Glutamatergic neuron (in vitro differentiated cells): ENCODE results near the gene HOXA13. TPM values are rescaled to one million over a fixed set of nuclear protein-coding genes. Genes with fewer than 3 reads are reported as not detected.

Experiments
- DNase-seq: peaks from one replicate; pipeline ENCODE4 v3.0.0; 2022
- H3K27ac Mint-ChIP-seq: one replicate; pipeline ENCODE4 v1.8.0; 2020; ENCODE audit warnings: mild to moderate bottlenecking, mixed read lengths, inconsistent platforms; ENCODE audit not compliant: unreplicated experiment
- H3K27me3 Mint-ChIP-seq: one replicate; pipeline ENCODE4 v1.8.0; 2020; ENCODE audit warnings: mild to moderate bottlenecking, moderate library complexity, mixed read lengths, inconsistent platforms; ENCODE audit not compliant: unreplicated experiment
- H3K36me3 Mint-ChIP-seq: one replicate; pipeline ENCODE4 v1.8.0; 2020; ENCODE audit warnings: mild to moderate bottlenecking, mixed read lengths, inconsistent platforms; ENCODE audit not compliant: unreplicated experiment
- H3K4me1 Mint-ChIP-seq: one replicate; pipeline ENCODE4 v1.8.0; 2020; ENCODE audit warnings: mild to moderate bottlenecking, low read depth, mixed read lengths, inconsistent platforms; ENCODE audit not compliant: unreplicated experiment
- H3K4me3 Mint-ChIP-seq: one replicate; pipeline ENCODE4 v1.8.0; 2020; ENCODE audit warnings: mild to moderate bottlenecking, mixed read lengths, inconsistent platforms; ENCODE audit not compliant: unreplicated experiment
- H3K9me3 Mint-ChIP-seq: one replicate; pipeline ENCODE4 v1.8.0; 2020; ENCODE audit warnings: mild to moderate bottlenecking, moderate library complexity, mixed read lengths, inconsistent platforms; ENCODE audit not compliant: unreplicated experiment
- total RNA-seq: library from RNA; stranded (reverse); fragmentation: NEBNext Ultra II Directional; extraction: Animal tissue kit (Norgen Biotek cat#: 25700); gene quantifications from one replicate; pipeline ENCODE4 v1.2.1, GENCODE V29; 2021; ENCODE audit not compliant: unreplicated experiment
- TF ChIP-seq, protein P1 (sequence below): fragments of 200-600 bp; sonication (generic); IDR thresholded peaks from one replicate; pipeline ENCODE4 v1.5.0; 2021; ENCODE audit not compliant: partially characterized antibody, unreplicated experiment

The HOXA13 gene
- total RNA-seq, 1 donor from 2014 or later, result not detected

GRCh38 chr7:27235387-27236311, 35.8 kb upstream of the HOXA13 start:
- TF ChIP-seq, protein P1, sequence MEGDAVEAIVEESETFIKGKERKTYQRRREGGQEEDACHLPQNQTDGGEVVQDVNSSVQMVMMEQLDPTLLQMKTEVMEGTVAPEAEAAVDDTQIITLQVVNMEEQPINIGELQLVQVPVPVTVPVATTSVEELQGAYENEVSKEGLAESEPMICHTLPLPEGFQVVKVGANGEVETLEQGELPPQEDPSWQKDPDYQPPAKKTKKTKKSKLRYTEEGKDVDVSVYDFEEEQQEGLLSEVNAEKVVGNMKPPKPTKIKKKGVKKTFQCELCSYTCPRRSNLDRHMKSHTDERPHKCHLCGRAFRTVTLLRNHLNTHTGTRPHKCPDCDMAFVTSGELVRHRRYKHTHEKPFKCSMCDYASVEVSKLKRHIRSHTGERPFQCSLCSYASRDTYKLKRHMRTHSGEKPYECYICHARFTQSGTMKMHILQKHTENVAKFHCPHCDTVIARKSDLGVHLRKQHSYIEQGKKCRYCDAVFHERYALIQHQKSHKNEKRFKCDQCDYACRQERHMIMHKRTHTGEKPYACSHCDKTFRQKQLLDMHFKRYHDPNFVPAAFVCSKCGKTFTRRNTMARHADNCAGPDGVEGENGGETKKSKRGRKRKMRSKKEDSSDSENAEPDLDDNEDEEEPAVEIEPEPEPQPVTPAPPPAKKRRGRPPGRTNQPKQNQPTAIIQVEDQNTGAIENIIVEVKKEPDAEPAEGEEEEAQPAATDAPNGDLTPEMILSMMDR, result no peak
- peaks cover 4% of the 10 kb centered on the region for H3K4me1 Mint-ChIP-seq
- H3K9me3 Mint-ChIP-seq, result peaks cover 11% of the 10 kb centered on the region
- no peaks in the 10 kb centered on the region for H3K36me3 Mint-ChIP-seq
- H3K27me3 Mint-ChIP-seq, result peaks cover 27% of the 10 kb centered on the region
- no peak overlapping the region for H3K27ac Mint-ChIP-seq
- H3K4me3 Mint-ChIP-seq, result peak overlapping the region; percentile 85
- peak; percentile 85 for DNase-seq

GRCh38 chr7:27229448-27229847, 29.6 kb upstream of the HOXA13 start:
- no peaks in the 10 kb centered on the region for H3K36me3 Mint-ChIP-seq
- H3K4me3 Mint-ChIP-seq, result no peak overlapping the region
- H3K4me1 Mint-ChIP-seq, result peaks cover 1% of the 10 kb centered on the region
- H3K27me3 Mint-ChIP-seq, result peaks cover 17% of the 10 kb centered on the region
- H3K9me3 Mint-ChIP-seq, result peaks cover 1% of the 10 kb centered on the region
- TF ChIP-seq, protein P1, result no peak
- no peak for DNase-seq
- no peak overlapping the region for H3K27ac Mint-ChIP-seq

DNA sequence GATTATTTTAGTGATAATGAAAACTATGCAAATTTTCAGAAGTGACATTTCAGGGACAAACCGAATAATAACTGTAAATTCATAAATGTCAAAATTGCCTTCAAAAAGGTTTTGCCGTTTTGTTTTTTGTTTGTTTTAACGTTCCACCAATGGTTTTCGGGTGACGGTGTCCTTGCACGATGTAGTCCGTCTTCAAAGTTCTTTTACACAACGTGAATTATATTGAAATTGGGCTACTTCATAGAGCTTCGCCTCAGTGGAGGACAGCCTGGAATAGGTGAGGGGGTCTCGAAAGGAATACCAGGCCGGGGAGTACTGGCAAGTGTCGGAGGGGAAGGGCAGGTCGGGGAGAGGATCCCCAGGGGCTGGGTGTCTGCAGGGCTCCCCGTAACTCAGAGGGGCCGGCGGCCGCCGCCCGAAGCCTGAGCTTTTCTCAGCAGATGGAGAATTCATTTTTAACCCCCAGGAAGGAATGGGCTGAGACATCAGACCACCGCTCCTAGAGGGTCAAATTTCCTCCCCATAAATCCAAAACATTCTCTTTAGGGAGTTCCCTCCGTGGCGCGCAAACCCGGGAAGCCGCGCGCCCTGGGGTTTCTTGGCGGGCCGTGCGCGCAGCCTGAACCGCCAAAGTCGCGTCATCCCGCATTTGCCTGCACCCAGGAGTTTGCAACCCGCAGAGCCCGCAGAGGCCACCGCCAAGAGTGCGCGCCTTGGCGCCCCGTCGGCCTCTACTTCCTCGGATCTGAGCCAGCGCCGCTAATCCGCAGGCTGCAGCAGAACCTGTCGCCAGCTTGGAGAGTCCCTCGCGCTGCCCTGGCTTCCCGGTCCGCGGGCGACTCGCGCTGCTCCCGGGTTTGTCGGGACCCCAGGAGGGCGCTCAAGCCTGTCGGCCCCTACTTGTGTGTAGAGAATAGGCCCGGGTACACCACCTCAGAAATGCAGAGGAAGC, 25.4 kb upstream of the HOXA13 start:
- no peak for DNase-seq
- H3K27me3 Mint-ChIP-seq, result peaks cover 26% of the 10 kb centered on the region

GRCh38 chr7:27223941-27224575, 24.2 kb upstream of the HOXA13 start:
- H3K4me3 Mint-ChIP-seq, result no peak overlapping the region
- H3K27me3 Mint-ChIP-seq, result peaks cover 32% of the 10 kb centered on the region
- TF ChIP-seq, protein P1, result no peak
- H3K36me3 Mint-ChIP-seq, result no peaks in the 10 kb centered on the region
- no peak for DNase-seq
- no peak overlapping the region for H3K27ac Mint-ChIP-seq
- peaks cover 2% of the 10 kb centered on the region for H3K9me3 Mint-ChIP-seq
- H3K4me1 Mint-ChIP-seq, result peaks cover 1% of the 10 kb centered on the region

More for the DNA sequence above, 25.4 kb upstream of the HOXA13 start:
- no peak overlapping the region for H3K27ac Mint-ChIP-seq
- H3K4me1 Mint-ChIP-seq, result peaks cover 1% of the 10 kb centered on the region
- peaks cover 3% of the 10 kb centered on the region for H3K9me3 Mint-ChIP-seq
- TF ChIP-seq, protein P1, result no peak
- no peaks in the 10 kb centered on the region for H3K36me3 Mint-ChIP-seq
- H3K4me3 Mint-ChIP-seq, result peak overlapping the region; percentile 71
